Breast epithelium (tissue), 4 donors: Measurements from ENCODE around the gene DLK1. TPM values are rescaled to one million over a fixed set of nuclear protein-coding genes. Genes with fewer than 3 reads are reported as not detected.
A peak's percentile ranks its signal among the peaks of the same experiment; 100 is the strongest.

Experiments used
- DNase-seq, 2 donors: peaks; one replicate each; pipeline ENCODE4 v3.0.0-alpha.2; 2019; ENCODE audit warnings: low spot score in 2 of 2
- H3K27ac ChIP-seq, 2 donors: fragments of 200-600 bp; sonication (generic) in 1 of 2; one replicate each; pipeline ENCODE4 v1.5.1; 2016 to 2019; ENCODE audit warnings: mild to moderate bottlenecking in 1 of 2
- H3K27me3 ChIP-seq, 2 donors: fragments of 200-600 bp; sonication (generic) in 1 of 2; one replicate each; pipeline versions ENCODE4 v1.5.1 to v1.6.0; 2017 to 2019; ENCODE audit warnings: control low read depth in 1 of 2, mild to moderate bottlenecking in 1 of 2
- H3K36me3 ChIP-seq: fragments of 200-600 bp; one replicate; pipeline ENCODE4 v1.5.1; 2019
- H3K4me1 ChIP-seq, 2 donors: fragments of 200-600 bp; sonication (generic); one replicate each; pipeline ENCODE4 v1.5.1; 2016 to 2019; ENCODE audit warnings: control low read depth in 1 of 2
- H3K4me3 ChIP-seq, 3 donors: fragments of 200-600 bp; sonication (generic); 1 replicate in 2 of 3; 2 replicates in 1 of 3; pipeline ENCODE4 v1.5.1; 2016 to 2019; ENCODE audit warnings: mild to moderate bottlenecking in 3 of 3, moderate library complexity in 2 of 3
- H3K9me3 ChIP-seq, 2 donors: fragments of 200-600 bp; sonication (generic) in 1 of 2; one replicate each; pipeline ENCODE4 v1.5.1; 2016 to 2019; ENCODE audit warnings: control low read depth in 1 of 2
- CTCF ChIP-seq, 3 donors: fragments of 450-650 bp; IDR thresholded peaks; one replicate each; pipeline ENCODE4 v1.5.1; 2016 to 2017; ENCODE audit warnings: antibody characterized with exemption in 3 of 3, mild to moderate bottlenecking in 3 of 3, moderate library complexity in 3 of 3
- POLR2A ChIP-seq: fragments of 450-650 bp; IDR thresholded peaks from one replicate; pipeline ENCODE4 v1.6.1; 2016; ENCODE audit warnings: antibody characterized with exemption, mild to moderate bottlenecking, moderate library complexity
- POLR2AphosphoS5 ChIP-seq, 3 donors: sonication (generic); formaldehyde crosslinking; IDR thresholded peaks; one replicate each; pipeline ENCODE4 v1.6.1; 2017; ENCODE audit warnings: antibody characterized with exemption in 3 of 3
- intact Hi-C: fragments of 100-400 bp; cut with DNase I; formaldehyde crosslinking; loops from one replicate; pipeline ENCODE4 v1.15.1; 2023; ENCODE audit warnings: low total_unique reads
- total RNA-seq, 3 donors: library from RNA; depleted of rRNA; stranded (reverse); fragments of >200 nt; gene quantifications; one replicate each; pipeline ENCODE4 v1.1.0, GENCODE V29; 2016

The DLK1 gene
- total RNA-seq, 3 donors from 2014 or later: 1.2 to 5.2 TPM; not detected in 1

- intact Hi-C loops: no loop called here
- no peaks in the 10 kb centered on the region for H3K36me3 ChIP-seq
- TF ChIP-seq CTCF (IDR thresholded peaks at IDR 0.05) (no peak), POLR2A (no peak), POLR2AphosphoS5 (IDR thresholded peaks at IDR 0.05) (no peak)
- no peaks in the 10 kb centered on the region for H3K9me3 ChIP-seq
- H3K4me1 ChIP-seq: no peaks in the 10 kb centered on the region
- H3K27me3 ChIP-seq: peaks cover 0 to 75% of the 10 kb centered on the region in 2 donors
- H3K4me3 ChIP-seq: no peak overlapping the region
- DNase-seq: no peak
- H3K27ac ChIP-seq: no peak overlapping the region
Measured at GRCh38 chr14:100725587-100726387, 905 bp upstream of the DLK1 start.

- no peak overlapping the region for H3K27ac ChIP-seq
- no peak for DNase-seq
- intact Hi-C loops: no loop called here
- no peak for TF ChIP-seq POLR2AphosphoS5 (IDR thresholded peaks at IDR 0.05)
- TF ChIP-seq CTCF (IDR thresholded peaks at IDR 0.05): no peak
- TF ChIP-seq POLR2A: no peak
- no peaks in the 10 kb centered on the region for H3K36me3 ChIP-seq
- no peaks in the 10 kb centered on the region for H3K9me3 ChIP-seq
- peak overlapping the region in 2 of 3 donors; percentile 30 to 53 for H3K4me3 ChIP-seq
- peaks cover 0 to 80% of the 10 kb centered on the region in 2 donors for H3K27me3 ChIP-seq
- no peaks in the 10 kb centered on the region for H3K4me1 ChIP-seq
Measured at GRCh38 chr14:100727086-100727872, 587 bp downstream of the DLK1 start.

- Histone ChIP-seq H3K4me1 (no peaks in the 10 kb centered on the region), H3K36me3 (no peaks in the 10 kb centered on the region), H3K9me3 (no peaks in the 10 kb centered on the region), H3K4me3 (no peak overlapping the region), H3K27ac (no peak overlapping the region), H3K27me3 (peaks cover 0 to 75% of the 10 kb centered on the region in 2 donors)
- DNase-seq: no peak
- no peak for TF ChIP-seq CTCF (IDR thresholded peaks at IDR 0.05)
- TF ChIP-seq POLR2A: no peak
- no peak for TF ChIP-seq POLR2AphosphoS5 (IDR thresholded peaks at IDR 0.05)
- intact Hi-C loops: no loop called here
Measured at GRCh38 chr14:100727873-100728240, 1.2 kb downstream of the DLK1 start.

- DNase-seq: no peak
- Histone ChIP-seq H3K27me3 (peaks cover 0 to 68% of the 10 kb centered on the region in 2 donors), H3K27ac (no peak overlapping the region), H3K36me3 (no peaks in the 10 kb centered on the region), H3K4me3 (no peak overlapping the region), H3K9me3 (no peaks in the 10 kb centered on the region), H3K4me1 (no peaks in the 10 kb centered on the region)
- no peak for TF ChIP-seq POLR2AphosphoS5 (IDR thresholded peaks at IDR 0.05)
- TF ChIP-seq CTCF (IDR thresholded peaks at IDR 0.05): no peak
- no peak for TF ChIP-seq POLR2A
- intact Hi-C loops: no loop called here
Measured at GRCh38 chr14:100728962-100729361, 2.3 kb downstream of the DLK1 start.

- no peak overlapping the region for H3K4me3 ChIP-seq
- H3K4me1 ChIP-seq: no peaks in the 10 kb centered on the region
- H3K9me3 ChIP-seq: no peaks in the 10 kb centered on the region
- no peak overlapping the region for H3K27ac ChIP-seq
- DNase-seq: no peak
- no peak for TF ChIP-seq CTCF (IDR thresholded peaks at IDR 0.05)
- TF ChIP-seq POLR2A: no peak
- H3K27me3 ChIP-seq: peaks cover 0 to 62% of the 10 kb centered on the region in 2 donors
- intact Hi-C loops: no loop called here
- H3K36me3 ChIP-seq: no peaks in the 10 kb centered on the region
Measured at GRCh38 chr14:100729982-100730381, 3.3 kb downstream of the DLK1 start.
